ENCODE data around the gene SPANXN1. TPM values are rescaled to one million over a fixed set of nuclear protein-coding genes. Genes with fewer than 3 reads are reported as not detected.
"Not testable (repeated sequence)": the region's sequence is repeated elsewhere in the genome, so short reads cannot be mapped to it uniquely, and the experiment has no call there.

The SPANXN1 gene
- total RNA-seq = not detected
- long read RNA-seq = 0 reads

GRCh38 chrX:145247203-145247602, at the start of gene SPANXN1:
Gene SPANXN1, plus strand, starts transcription at chrX:145247503. Its CDS starts 84 bp downstream, at chrX:145247587.
- H3K27ac ChIP-seq; DNase-seq; ATAC-seq; H3K27me3 ChIP-seq; H3K4me3 ChIP-seq; H3K4me1 ChIP-seq; H3K9me3 ChIP-seq; H3K36me3 ChIP-seq; intact Hi-C loops (cut with DNase I): not testable (repeated sequence)
- WGBS (ENCODE audit: insufficient coverage, low coverage, low lambda C conversion rate, missing lambda C conversion rate) = 17% methylated on average over 4 of the region's 4 CpGs

GRCh38 chrX:145199078-145199477, 48.2 kb upstream of the SPANXN1 start:
- H3K27ac ChIP-seq = no peak overlapping the region
- no peaks in the 10 kb centered on the region for H3K36me3 ChIP-seq
- TF ChIP-seq POLR2A (IDR thresholded peaks at IDR 0.05) = no peak
- TF ChIP-seq CTCF (IDR thresholded peaks at IDR 0.05) = no peak
- WGBS (ENCODE audit: insufficient coverage, low coverage, low lambda C conversion rate, missing lambda C conversion rate) = 47% methylated on average over 3 of the region's 3 CpGs
- intact Hi-C loops (cut with DNase I) = no loop called here
- no peaks in the 10 kb centered on the region for H3K4me1 ChIP-seq
- no peak overlapping the region for H3K4me3 ChIP-seq
- H3K27me3 ChIP-seq = no peaks in the 10 kb centered on the region
- no peaks in the 10 kb centered on the region for H3K9me3 ChIP-seq
- no peak for ATAC-seq
- DNase-seq = no peak

- no peaks in the 10 kb centered on the region for H3K4me1 ChIP-seq
- no peaks in the 10 kb centered on the region for H3K9me3 ChIP-seq
- 20% methylated on average over 2 of the region's 2 CpGs for WGBS (ENCODE audit: insufficient coverage, low coverage, low lambda C conversion rate, missing lambda C conversion rate)
- TF ChIP-seq CTCF (IDR thresholded peaks at IDR 0.05) (peak; percentile 12 to 61 (median 56)), POLR2A (IDR thresholded peaks at IDR 0.05) (no peak)
- intact Hi-C loops (cut with DNase I) = no loop called here
- no peak for DNase-seq
- H3K4me3 ChIP-seq = no peak overlapping the region
- no peaks in the 10 kb centered on the region for H3K27me3 ChIP-seq
- H3K27ac ChIP-seq = no peak overlapping the region
- ATAC-seq = no peak
- H3K36me3 ChIP-seq = no peaks in the 10 kb centered on the region
These were observed 33.8 kb upstream of the SPANXN1 start for GRCh38 chrX:145213504-145213903.

- intact Hi-C loops (cut with DNase I) = no loop called here
- Histone ChIP-seq H3K4me1 (no peaks in the 10 kb centered on the region), H3K27ac (no peak overlapping the region), H3K27me3 (no peaks in the 10 kb centered on the region), H3K36me3 (no peaks in the 10 kb centered on the region), H3K4me3 (no peak overlapping the region), H3K9me3 (no peaks in the 10 kb centered on the region)
- WGBS (ENCODE audit: insufficient coverage, low coverage, low lambda C conversion rate, missing lambda C conversion rate) = 28% methylated on average over 4 of the region's 4 CpGs
- TF ChIP-seq POLR2A (IDR thresholded peaks at IDR 0.05) (no peak), CTCF (IDR thresholded peaks at IDR 0.05) (no peak)
- ATAC-seq (no peak), DNase-seq (no peak)
These were observed 44.9 kb downstream of the SPANXN1 start for GRCh38 chrX:145292218-145292617.
